ENCODE data around the gene CA11. TPM values are rescaled to one million over a fixed set of nuclear protein-coding genes. Genes with fewer than 3 reads are reported as not detected.
A peak's percentile ranks its signal among the peaks of the same experiment; 100 is the strongest.

CA11 gene
- polyA plus RNA-seq, 1 experiment: 3.0 TPM

GRCh38 chr19:48618916-48619691 is 26.9 kb downstream of the CA11 start, which contains the start of the genes RPL18 and SPHK2:
Gene RPL18 (minus strand): TSS chr19:48619178. CDS start chr19:48619143, 35 bp downstream.
Gene SPHK2 (plus strand): TSS chr19:48619506. CDS start chr19:48620515, 1,009 bp downstream.
- ChIA-PET CTCF (interaction anchor here (1.0 to 1.6 kb wide), 4 partner anchors 10 to 30 kb away, joined by 3 to 7 read pairs (median 4); partner anchors contain the start of gene CA11), POLR2A (interaction anchor here (0.8 to 1.0 kb wide), 3 partner anchors 8 to 219 kb away, joined by 3 to 9 read pairs (median 3); no protein-coding TSS in a partner anchor)
- Histone ChIP-seq H3K36me3 (ENCODE audit: control insufficient read depth, insufficient read depth, low read length) (peaks cover 26% of the 10 kb centered on the region), H3K27me3 (ENCODE audit: control insufficient read depth, insufficient read depth, low read length) (no peaks in the 10 kb centered on the region), H3K4me3 (ENCODE audit: low read depth, low read length) (peak within 1 kb of the TSS; percentile 94)
- peak; percentile 99 for DNase-seq (ENCODE audit: low read depth)
- TF ChIP-seq CTCF (IDR thresholded peaks at IDR 0.05; ENCODE audit: insufficient read depth, low read depth, low read length): no peak

- Histone ChIP-seq H3K36me3 (ENCODE audit: control insufficient read depth, insufficient read depth, low read length) (peaks cover 26% of the 10 kb centered on the region), H3K27me3 (ENCODE audit: control insufficient read depth, insufficient read depth, low read length) (no peaks in the 10 kb centered on the region), H3K4me3 (ENCODE audit: low read depth, low read length) (peak overlapping the region; percentile 94)
- TF ChIP-seq CTCF (IDR thresholded peaks at IDR 0.05; ENCODE audit: insufficient read depth, low read depth, low read length): no peak
- ChIA-PET CTCF (interaction anchor here (1.2 to 1.6 kb wide), 3 partner anchors 10 to 30 kb away, joined by 4 to 7 read pairs (median 4); partner anchors contain the start of gene CA11), POLR2A (interaction anchor here (1.0 kb wide), 1 partner anchor 219 kb away, joined by 9 read pairs; no protein-coding TSS in a partner anchor)
- no peak for DNase-seq (ENCODE audit: low read depth)
Observed at GRCh38 chr19:48618278-48618915, 27.6 kb downstream of the CA11 start.

- Histone ChIP-seq H3K4me3 (ENCODE audit: low read depth, low read length) (peak overlapping the region; percentile 94), H3K36me3 (ENCODE audit: control insufficient read depth, insufficient read depth, low read length) (peaks cover 26% of the 10 kb centered on the region), H3K27me3 (ENCODE audit: control insufficient read depth, insufficient read depth, low read length) (no peaks in the 10 kb centered on the region)
- POLR2A ChIA-PET: no interaction called here
- CTCF ChIA-PET: interaction anchor here (0.6 to 2.1 kb wide), 5 partner anchors 9 to 548 kb away, joined by 3 to 8 read pairs (median 4); no protein-coding TSS in a partner anchor
- DNase-seq (ENCODE audit: low read depth): no peak
- no peak for TF ChIP-seq CTCF (IDR thresholded peaks at IDR 0.05; ENCODE audit: insufficient read depth, low read depth, low read length)
Observed at GRCh38 chr19:48617146-48617937, 28.6 kb downstream of the CA11 start.

- POLR2A ChIA-PET: no interaction called here
- CTCF ChIA-PET: interaction anchor here (0.6 to 2.1 kb wide), 5 partner anchors 8 to 548 kb away, joined by 3 to 8 read pairs (median 4); no protein-coding TSS in a partner anchor
- Histone ChIP-seq H3K27me3 (ENCODE audit: control insufficient read depth, insufficient read depth, low read length) (no peaks in the 10 kb centered on the region), H3K4me3 (ENCODE audit: low read depth, low read length) (peak overlapping the region; percentile 14; the same call in 1 of the 2 replicates), H3K36me3 (ENCODE audit: control insufficient read depth, insufficient read depth, low read length) (peaks cover 26% of the 10 kb centered on the region)
- no peak for DNase-seq (ENCODE audit: low read depth)
- TF ChIP-seq CTCF (IDR thresholded peaks at IDR 0.05; ENCODE audit: insufficient read depth, low read depth, low read length): no peak
Observed at GRCh38 chr19:48616491-48617056, 29.4 kb downstream of the CA11 start.
